GM12878 (cell line): Measurements from ENCODE around the gene CAB39. TPM values are rescaled to one million over a fixed set of nuclear protein-coding genes. Genes with fewer than 3 reads are reported as not detected.

ENCODE experiments used
- ATAC-seq: fragments of 200-7000 bp; cut with Tn5 transposase; 3 replicates; pipeline ENCODE4 v1.9.1; 2020; ENCODE audit warnings: mild to moderate bottlenecking, moderate library complexity
- BruUV-seq: library from RNA; stranded (reverse); fragments of 400-500 nt; replicated peaks from 2 replicates; lab custom pipeline; 2021; lab: Mats Ljungman, UMichigan
- CTCF ChIA-PET: fragments of 300-600 bp; sonication (Branson Sonifier 250); formaldehyde crosslinking; extraction: SDS; loops from one replicate; lab custom pipeline; 2021; ENCODE audit warnings: inconsistent platforms; lab: Yijun Ruan, JAX
- POLR2A ChIA-PET: fragments of 350-600 bp; formaldehyde crosslinking; extraction: SDS; loops from one replicate; lab custom pipeline; 2021; ENCODE audit warnings: inconsistent platforms; lab: Charles Lee
- RAD21 ChIA-PET: fragments of 300-600 bp; sonication (Branson Sonifier 250); formaldehyde crosslinking; loops from one replicate; lab custom pipeline; 2023; ENCODE audit warnings: antibody characterized with exemption; ENCODE audit not compliant: unreplicated experiment; lab: Charles Lee
- SMC1A ChIA-PET: fragments of 300-600 bp; sonication (Branson Sonifier 250); formaldehyde crosslinking; loops from one replicate; lab custom pipeline; 2023; ENCODE audit not compliant: unreplicated experiment, uncharacterized antibody; lab: Charles Lee
- DNase-seq: peaks from one replicate; pipeline ENCODE4 v3.0.0-alpha.2; 2011; ENCODE audit warnings: low read depth, low spot score
- FAIRE-seq: peaks from 3 replicates; lab custom pipeline; 2011; peaks lifted over from hg19 to GRCh38; lab: Jason Lieb, UNC
- H2AFZ ChIP-seq: 2 replicates; pipeline ENCODE4 v1.6.0; 2011; ENCODE audit warnings: low read depth, low read length, control low read depth; ENCODE audit not compliant: control insufficient read depth
- H3K27ac ChIP-seq: 2 replicates; pipeline ENCODE4 v1.5.1; 2011; ENCODE audit warnings: control low read depth; ENCODE audit not compliant: control insufficient read depth, insufficient read depth
- H3K27me3 ChIP-seq, 2 experiments: replicated peaks in 1 of 2; 2 replicates each; pipeline versions ENCODE4 v1.6.0 to v1.6.1; 2011; ENCODE audit warnings: low read length in 1 of 2; ENCODE audit not compliant: control insufficient read depth in 2 of 2, insufficient read depth in 2 of 2
- H3K36me3 ChIP-seq, 2 experiments: 2 replicates each; pipeline ENCODE4 v1.5.1; 2011; ENCODE audit warnings: low read length in 1 of 2; ENCODE audit not compliant: control insufficient read depth in 2 of 2, insufficient read depth in 2 of 2
- H3K4me1 ChIP-seq: 2 replicates; pipeline ENCODE4 v1.6.1; 2011; ENCODE audit warnings: mild to moderate bottlenecking, low read length, moderate library complexity, mixed read lengths; ENCODE audit not compliant: control insufficient read depth, insufficient read depth
- H3K4me2 ChIP-seq: 2 replicates; pipeline ENCODE4 v1.6.0; 2011; ENCODE audit warnings: control low read depth; ENCODE audit not compliant: control insufficient read depth, insufficient read depth
- H3K4me3 ChIP-seq: fragments of 200-600 bp; sonication (generic); 2 replicates; pipeline ENCODE4 v1.5.1; 2016
- H3K79me2 ChIP-seq: 2 replicates; pipeline ENCODE4 v1.6.0; 2011; ENCODE audit warnings: low read length; ENCODE audit not compliant: control insufficient read depth, insufficient read depth
- H3K9ac ChIP-seq: 2 replicates; pipeline ENCODE4 v1.8.0; 2011; ENCODE audit warnings: low read length, control low read depth, mixed read lengths; ENCODE audit not compliant: control insufficient read depth, insufficient read depth
- H3K9me3 ChIP-seq: replicated peaks from 3 replicates; pipeline ENCODE4 v1.5.1; 2011; ENCODE audit warnings: mild to moderate bottlenecking, low read length; ENCODE audit not compliant: control insufficient read depth, insufficient read depth
- H4K20me1 ChIP-seq: 2 replicates; pipeline ENCODE4 v1.6.0; 2011; ENCODE audit not compliant: control insufficient read depth, insufficient read depth
- CHD2 ChIP-seq: IDR thresholded peaks from 2 replicates; pipeline ENCODE4 v1.6.1; 2011; ENCODE audit warnings: low read depth, low read length, improper control_type of control experiment, borderline replicate concordance
- GATAD2B ChIP-seq: fragments of 450-650 bp; conservative IDR thresholded peaks from 2 replicates; pipeline ENCODE4 v1.6.1; 2017; ENCODE audit warnings: low read depth, mild to moderate bottlenecking, moderate library complexity
- NFYB ChIP-seq: IDR thresholded peaks from 2 replicates; pipeline ENCODE4 v1.6.1; 2011; ENCODE audit warnings: low read depth, mild to moderate bottlenecking, low read length, improper control_type of control experiment, moderate library complexity; ENCODE audit not compliant: insufficient read depth
- PBX3 ChIP-seq: IDR thresholded peaks from 2 replicates; pipeline ENCODE4 v1.6.1; 2011; ENCODE audit warnings: mild to moderate bottlenecking, low read depth, low read length, moderate library complexity; ENCODE audit not compliant: insufficient replicate concordance
- WGBS: methylation state at CpG from one replicate; pipeline ENCODE4 v1.1.6; 2016; ENCODE audit warnings: low lambda C conversion rate; ENCODE audit not compliant: insufficient replicate concordance, insufficient coverage; ENCODE audit errors: missing lambda C conversion rate; 5-methylcytosine and 5-hydroxymethylcytosine counted together
- in situ Hi-C: fragments of 300-500 bp; cut with MboI; formaldehyde crosslinking; loops from 9 replicates; pipeline ENCODE4 v1.14.3; 2018; ENCODE audit warnings: mixed read lengths
- intact Hi-C: fragments of 100-400 bp; cut with micrococcal nuclease; formaldehyde crosslinking; loops from one replicate; pipeline ENCODE4 v1.14.2; 2022; ENCODE audit not compliant: unreplicated experiment
- polyA plus RNA-seq, 11 experiments: library from polyadenylated mRNA; depleted of rRNA in 4 of 11; unstranded in 6 of 11; stranded (reverse) in 5 of 11; fragments of >200 nt; fragmentation: Nextera tagmentation in 4 of 11; fragmentation: Illumina TruSeq in 1 of 11; extraction: Ambion mirVana in 4 of 11; extraction: Trizol in 1 of 11; gene quantifications; 1 replicate in 1 of 11; 2 replicates in 10 of 11; pipeline versions ENCODE4 v1.2.1 to v1.2.3, GENCODE V29; 2011 to 2016; ENCODE audit warnings: inconsistent platforms in 2 of 11, missing spikeins in 2 of 11, low read depth in 1 of 11
- total RNA-seq, 4 experiments: library from RNA; depleted of rRNA in 3 of 4; stranded (reverse); fragments of >200 nt in 3 of 4; fragmentation: Illumina TruSeq in 1 of 4; extraction: Trizol in 1 of 4; gene quantifications; 2 replicates each; pipeline versions ENCODE4 v1.2.1 to v1.2.3, GENCODE V29; 2013 to 2021

CAB39 gene
- total and polyA plus RNA-seq, 10 of the 15 experiments (the other 5 are each of a cell fraction or from before 2014, with no cell fraction given) = 13.3 to 129 (median 62.9) TPM

GRCh38 chr2:230865307-230865765, 152.7 kb downstream of the CAB39 start:
- POLR2A ChIA-PET = interaction anchor here (1.0 kb wide), 2 partner anchors 28 to 58 kb away, joined by 3 to 4 read pairs; no protein-coding TSS in a partner anchor
- 1% methylated on average over 15 of the region's 24 CpGs for WGBS

More at GRCh38 chr2:230865307-230865765, 152.7 kb downstream of the CAB39 start:
- ChIA-PET CTCF (interaction anchor here (0.6 to 4.9 kb wide), 14 partner anchors 8 to 123 kb away, joined by 3 to 25 read pairs (median 4); partner anchors contain the start of gene GPR55), SMC1A (interaction anchor here (1.3 to 1.8 kb wide), 4 partner anchors 7 to 60 kb away, joined by 3 to 5 read pairs (median 4); partner anchors contain the start of gene GPR55), RAD21 (interaction anchor here (0.6 to 1.5 kb wide), 9 partner anchors 8 to 120 kb away, joined by 3 to 9 read pairs (median 4); partner anchors contain the start of gene GPR55)
- no peak for DNase-seq
- no peak for FAIRE-seq
- H3K9ac ChIP-seq = peak overlapping the region; percentile 76
- peaks cover 4% of the 10 kb centered on the region for H3K79me2 ChIP-seq
- peaks cover 23% of the 10 kb centered on the region for H3K4me1 ChIP-seq
- H3K27me3 ChIP-seq = no peaks in the 10 kb centered on the region; a peak in 2 of 4 replicates
- no peaks in the 10 kb centered on the region for H3K9me3 ChIP-seq
- H2AFZ ChIP-seq = peak overlapping the region; percentile 69
- H3K36me3 ChIP-seq = no peaks in the 10 kb centered on the region
- peak overlapping the region; percentile 88 for H3K4me2 ChIP-seq
- H4K20me1 ChIP-seq = no peaks in the 10 kb centered on the region
- TF ChIP-seq NFYB (0 out of 2 replicates have a peak, but pooled peaks have one; percentile 20), GATAD2B (0 out of 2 replicates have a peak, but pooled peaks have one; percentile 6), PBX3 (no peak), CHD2 (no peak)
- TF ChIP-seq, all 136 proteins: peak for 2
- H3K27ac ChIP-seq = peak overlapping the region; percentile 38
- H3K4me3 ChIP-seq = peak overlapping the region; percentile 97
- no TSS peak for BruUV-seq
- in situ Hi-C loops (no loop called here), intact Hi-C loops (loop anchor here (2.0 kb wide), 1 partner anchor 29 kb away; no protein-coding TSS in a partner anchor)
- peak; percentile 20 for ATAC-seq
